Lung microvascular endothelial cell (primary cell): Measurements from ENCODE around the gene RNFT2. TPM values are rescaled to one million over a fixed set of nuclear protein-coding genes. Genes with fewer than 3 reads are reported as not detected.

Experiments used
- DNase-seq, 2 donors: peaks; one replicate each; pipeline versions ENCODE4 v3.0.0 to v3.0.0-alpha.2; 2010; ENCODE audit warnings: low read depth in 2 of 2
- total RNA-seq: library from RNA; depleted of rRNA; stranded (reverse); fragments of >200 nt; gene quantifications from 2 replicates; pipeline ENCODE4 v1.2.1, GENCODE V29; 2014

RNFT2 gene
- total RNA-seq, 1 donor from 2014 or later, result 0.60 TPM

GRCh38 chr12:116876151-116876869 is 138.2 kb downstream of the RNFT2 start:
- DNase-seq, result no peak

- peak in 1 of 2 donors; percentile 17 for DNase-seq
These were observed 140.7 kb downstream of the RNFT2 start for GRCh38 chr12:116878567-116879508.

- no peak for DNase-seq
These were observed 141.5 kb downstream of the RNFT2 start for GRCh38 chr12:116879509-116880212.

- peak in 1 of 2 donors; percentile 7 for DNase-seq
These were observed 142.2 kb downstream of the RNFT2 start for GRCh38 chr12:116880213-116880816.

- DNase-seq, result peak; percentile 63 to 71
These were observed 142.8 kb downstream of the RNFT2 start for GRCh38 chr12:116880817-116881324.

GRCh38 chr12:116881325-116881876 is 143.3 kb downstream of the RNFT2 start, which contains the start of gene HRK:
HRK (minus strand) TSS chr12:116881441; CDS start chr12:116881307, 134 bp downstream.
- no peak for DNase-seq

- no peak for DNase-seq
These were observed 143.9 kb downstream of the RNFT2 start for GRCh38 chr12:116881877-116882507.

- DNase-seq, result peak; percentile 33 to 76
These were observed 144.6 kb downstream of the RNFT2 start for GRCh38 chr12:116882742-116883141.

- DNase-seq, result no peak
These were observed 146.8 kb downstream of the RNFT2 start for GRCh38 chr12:116884871-116885270.

- no peak for DNase-seq
These were observed 147.4 kb downstream of the RNFT2 start for GRCh38 chr12:116885491-116885890.

GRCh38 chr12:116887244-116887643 is 149.1 kb downstream of the RNFT2 start:
- DNase-seq, result no peak

- DNase-seq, result no peak
These were observed 149.8 kb downstream of the RNFT2 start for GRCh38 chr12:116887897-116888296.

GRCh38 chr12:116890330-116890729 is 152.2 kb downstream of the RNFT2 start:
- DNase-seq, result no peak

GRCh38 chr12:116891019-116891418 is 152.9 kb downstream of the RNFT2 start:
- no peak for DNase-seq

GRCh38 chr12:116892349-116893140 is 154.4 kb downstream of the RNFT2 start:
- DNase-seq, result peak in 1 of 2 donors; percentile 22

- DNase-seq, result no peak
These were observed 156.8 kb downstream of the RNFT2 start for GRCh38 chr12:116894913-116895312.

GRCh38 chr12:116896411-116896924 is 158.4 kb downstream of the RNFT2 start:
- no peak for DNase-seq

GRCh38 chr12:116897476-116897875 is 159.4 kb downstream of the RNFT2 start:
- no peak for DNase-seq

- DNase-seq, result no peak
These were observed 160.6 kb downstream of the RNFT2 start for GRCh38 chr12:116898669-116899068.
